Astrocyte (in vitro differentiated cells and primary cell): ENCODE results near the gene PLEKHM3.

ENCODE experiments used
- EZH2 ChIP-seq: IDR thresholded peaks from 2 replicates; pipeline ENCODE4 v1.6.1; 2012; ENCODE audit warnings: mild to moderate bottlenecking, low read length, inconsistent platforms; ENCODE audit not compliant: insufficient read depth
- TF ChIP-seq, protein P1 (sequence below): IDR thresholded peaks from 2 replicates; pipeline ENCODE4 v1.5.1; 2011; ENCODE audit warnings: low read depth, mild to moderate bottlenecking, inconsistent platforms, low read length, moderate library complexity; ENCODE audit not compliant: insufficient read depth

DNA sequence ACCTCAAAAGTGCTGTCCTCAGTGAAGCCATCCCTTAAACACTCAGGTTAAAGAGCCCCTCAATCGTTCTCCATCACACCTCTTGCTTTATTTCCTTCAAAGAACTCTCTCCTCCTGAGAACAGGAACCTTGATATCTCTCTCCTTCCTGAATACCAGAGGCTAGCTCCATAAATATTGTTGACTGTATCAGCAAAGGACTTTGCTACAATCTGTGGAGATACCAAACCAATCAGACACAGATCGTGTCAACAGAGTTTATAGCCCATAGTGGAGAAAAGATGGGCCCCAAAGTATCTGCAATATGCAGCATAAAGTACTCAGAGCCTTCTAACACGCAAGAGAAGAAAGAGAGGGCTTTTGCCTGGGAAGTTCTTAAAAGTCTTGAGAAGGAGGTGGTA lies 36.4 kb downstream of the PLEKHM3 start:
- TF ChIP-seq EZH2 = no peak
- TF ChIP-seq, protein P1, sequence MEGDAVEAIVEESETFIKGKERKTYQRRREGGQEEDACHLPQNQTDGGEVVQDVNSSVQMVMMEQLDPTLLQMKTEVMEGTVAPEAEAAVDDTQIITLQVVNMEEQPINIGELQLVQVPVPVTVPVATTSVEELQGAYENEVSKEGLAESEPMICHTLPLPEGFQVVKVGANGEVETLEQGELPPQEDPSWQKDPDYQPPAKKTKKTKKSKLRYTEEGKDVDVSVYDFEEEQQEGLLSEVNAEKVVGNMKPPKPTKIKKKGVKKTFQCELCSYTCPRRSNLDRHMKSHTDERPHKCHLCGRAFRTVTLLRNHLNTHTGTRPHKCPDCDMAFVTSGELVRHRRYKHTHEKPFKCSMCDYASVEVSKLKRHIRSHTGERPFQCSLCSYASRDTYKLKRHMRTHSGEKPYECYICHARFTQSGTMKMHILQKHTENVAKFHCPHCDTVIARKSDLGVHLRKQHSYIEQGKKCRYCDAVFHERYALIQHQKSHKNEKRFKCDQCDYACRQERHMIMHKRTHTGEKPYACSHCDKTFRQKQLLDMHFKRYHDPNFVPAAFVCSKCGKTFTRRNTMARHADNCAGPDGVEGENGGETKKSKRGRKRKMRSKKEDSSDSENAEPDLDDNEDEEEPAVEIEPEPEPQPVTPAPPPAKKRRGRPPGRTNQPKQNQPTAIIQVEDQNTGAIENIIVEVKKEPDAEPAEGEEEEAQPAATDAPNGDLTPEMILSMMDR = no peak
